ENCODE results near the gene SEMA5A.

DNA sequence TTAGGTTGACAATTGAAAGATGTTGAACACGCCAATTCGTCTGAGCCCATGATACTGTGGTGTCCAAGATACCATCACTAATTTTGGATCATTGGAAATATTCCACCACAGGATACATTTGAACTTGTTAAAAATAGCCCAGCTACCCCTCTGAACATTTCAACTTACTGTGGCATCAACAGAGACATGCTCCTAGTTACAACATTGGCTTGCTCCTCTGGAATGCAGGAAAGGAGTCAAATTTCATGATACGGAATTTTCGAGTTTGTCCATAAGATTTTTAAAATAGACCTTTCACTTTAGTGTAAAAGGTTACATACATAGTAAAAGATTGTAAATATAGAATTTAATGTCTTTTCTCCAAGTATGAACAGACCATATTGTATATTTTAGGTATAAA lies 12.8 kb downstream of the SEMA5A start:
- TF ChIP-seq, protein P1, sequence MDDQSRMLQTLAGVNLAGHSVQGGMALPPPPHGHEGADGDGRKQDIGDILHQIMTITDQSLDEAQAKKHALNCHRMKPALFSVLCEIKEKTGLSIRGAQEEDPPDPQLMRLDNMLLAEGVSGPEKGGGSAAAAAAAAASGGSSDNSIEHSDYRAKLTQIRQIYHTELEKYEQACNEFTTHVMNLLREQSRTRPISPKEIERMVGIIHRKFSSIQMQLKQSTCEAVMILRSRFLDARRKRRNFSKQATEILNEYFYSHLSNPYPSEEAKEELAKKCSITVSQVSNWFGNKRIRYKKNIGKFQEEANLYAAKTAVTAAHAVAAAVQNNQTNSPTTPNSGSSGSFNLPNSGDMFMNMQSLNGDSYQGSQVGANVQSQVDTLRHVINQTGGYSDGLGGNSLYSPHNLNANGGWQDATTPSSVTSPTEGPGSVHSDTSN (IDR thresholded peaks at IDR 0.05), result no peak
- TF ChIP-seq JUND (IDR thresholded peaks at IDR 0.05), result no peak
